K562 (cell line): ENCODE results near the gene DDIT3. TPM values are rescaled to one million over a fixed set of nuclear protein-coding genes. Genes with fewer than 3 reads are reported as not detected.

Source experiments
- CBFA2T3 ChIP-seq: fragments of 450-650 bp; IDR thresholded peaks from 2 replicates; pipeline ENCODE4 v1.6.1; 2017
- CXXC5 ChIP-seq: fragments of 250-450 bp; sonication (Bioruptor Pico); IDR thresholded peaks from 2 replicates; pipeline ENCODE4 v1.8.0; 2022; ENCODE audit warnings: inconsistent platforms, mild to moderate bottlenecking, moderate library complexity
- ESRRA ChIP-seq: fragments of 450-650 bp; IDR thresholded peaks from 2 replicates; pipeline ENCODE4 v1.6.1; 2014; ENCODE audit warnings: low read depth, mild to moderate bottlenecking, moderate library complexity, borderline replicate concordance
- EZH2 ChIP-seq: IDR thresholded peaks from 2 replicates; pipeline ENCODE4 v1.6.1; 2012; ENCODE audit warnings: low read depth, mild to moderate bottlenecking, inconsistent platforms, low read length, borderline replicate concordance
- FOSL1 ChIP-seq: fragments of 200-800 bp; sonication (Bioruptor generic); conservative IDR thresholded peaks from 2 replicates; pipeline ENCODE4 v1.6.1; 2016; ENCODE audit warnings: missing genetic modification characterization, missing compliant biosample characterization
- FOXJ2 ChIP-seq: fragments of 200-800 bp; sonication (Bioruptor generic); IDR thresholded peaks from 2 replicates; pipeline ENCODE4 v1.6.1; 2016; ENCODE audit warnings: missing genetic modification characterization, missing compliant biosample characterization
- GTF3C2 ChIP-seq: IDR thresholded peaks from 3 replicates; pipeline ENCODE4 v1.6.1; 2011; ENCODE audit warnings: borderline replicate concordance, mild to moderate bottlenecking, moderate library complexity; ENCODE audit not compliant: insufficient read length; ENCODE audit errors: extremely low read depth
- ILK ChIP-seq: fragments of 450-650 bp; IDR thresholded peaks from 2 replicates; pipeline ENCODE4 v1.6.1; 2016; ENCODE audit warnings: missing genetic modification characterization, low read depth, mild to moderate bottlenecking, missing compliant biosample characterization, moderate library complexity, borderline replicate concordance
- MAFK ChIP-seq: IDR thresholded peaks from 2 replicates; pipeline ENCODE4 v1.6.1; 2011; ENCODE audit warnings: low read length, improper control_type of control experiment
- NEUROD1 ChIP-seq: fragments of 150-350 bp; IDR thresholded peaks from 2 replicates; pipeline ENCODE4 v1.6.1; 2014; ENCODE audit warnings: borderline replicate concordance, low read length, low read depth; ENCODE audit not compliant: partially characterized antibody
- PHF8 ChIP-seq: fragments of 200-600 bp; sonication (generic); IDR thresholded peaks from 2 replicates; pipeline ENCODE4 v1.6.1; 2012; ENCODE audit warnings: mixed run types, mild to moderate bottlenecking, inconsistent platforms, low read length, moderate library complexity, borderline replicate concordance
- POLR2B ChIP-seq: fragments of 450-650 bp; IDR thresholded peaks from 2 replicates; pipeline ENCODE4 v1.6.1; 2018; ENCODE audit warnings: low read depth; ENCODE audit not compliant: partially characterized antibody
- POU5F1 ChIP-seq: fragments of 150-350 bp; IDR thresholded peaks from 2 replicates; pipeline ENCODE4 v1.6.1; 2014; ENCODE audit warnings: borderline replicate concordance, low read length, low read depth, mild to moderate bottlenecking; ENCODE audit not compliant: partially characterized antibody
- PRPF4 ChIP-seq: fragments of 200-400 bp; formaldehyde crosslinking; IDR thresholded peaks from one replicate; pipeline ENCODE4 v1.6.1; 2017; ENCODE audit warnings: low read length, low read depth, mild to moderate bottlenecking; ENCODE audit not compliant: insufficient read depth, poor library complexity, severe bottlenecking
- SMARCA5 ChIP-seq: fragments of 450-650 bp; IDR thresholded peaks from 2 replicates; pipeline ENCODE4 v1.6.1; 2016
- TFAM ChIP-seq: fragments of 250-450 bp; sonication (Bioruptor Pico); conservative IDR thresholded peaks from 2 replicates; pipeline ENCODE4 v1.5.0; 2021; ENCODE audit warnings: mild to moderate bottlenecking, moderate library complexity
- TOE1 ChIP-seq, 2 experiments: fragments of 450-650 bp in 1 of 2; sonication (generic) in 1 of 2; formaldehyde crosslinking in 1 of 2; IDR thresholded peaks; 2 replicates each; pipeline versions ENCODE4 v1.7.1 to v1.8.0; 2016 to 2022; ENCODE audit warnings: borderline replicate concordance in 2 of 2, mild to moderate bottlenecking in 2 of 2, antibody characterized with exemption in 1 of 2, inconsistent platforms in 1 of 2, low read depth in 1 of 2, missing genetic modification reagents in 1 of 2, moderate library complexity in 1 of 2
- ZNF224 ChIP-seq: sonication (generic); formaldehyde crosslinking; IDR thresholded peaks from 2 replicates; pipeline ENCODE4 v1.8.0; 2022; ENCODE audit warnings: mild to moderate bottlenecking, missing genetic modification reagents
- ZNF24 ChIP-seq: fragments of 450-650 bp; IDR thresholded peaks from 2 replicates; pipeline ENCODE4 v1.6.1; 2016
- ZNF77 ChIP-seq: fragments of 250-450 bp; sonication (Bioruptor Pico); IDR thresholded peaks from 2 replicates; pipeline ENCODE4 v1.5.0; 2020
- polyA plus RNA-seq, 8 experiments: library from polyadenylated mRNA; depleted of rRNA in 4 of 8; stranded (reverse) in 5 of 8; unstranded in 3 of 8; fragments of >200 nt; fragmentation: Nextera tagmentation in 2 of 8; fragmentation: Illumina TruSeq in 1 of 8; extraction: Ambion mirVana in 2 of 8; extraction: Trizol in 1 of 8; gene quantifications; 2 replicates each; pipeline versions ENCODE4 v1.2.1 to v1.2.3, GENCODE V29; 2011 to 2014; ENCODE audit warnings: inconsistent platforms in 1 of 8, missing spikeins in 1 of 8
- total RNA-seq, 7 experiments: library from RNA; depleted of rRNA in 6 of 7; stranded (reverse); fragments of >200 nt in 6 of 7; fragmentation: Illumina TruSeq in 2 of 7; extraction: Trizol in 2 of 7; gene quantifications; 2 replicates each; pipeline versions ENCODE4 v1.2.1 to v1.2.3, GENCODE V29; 2011 to 2021; ENCODE audit warnings: low replicate concordance in 1 of 7
- TF ChIP-seq, protein P1 (sequence below): fragments of 450-650 bp; formaldehyde crosslinking; IDR thresholded peaks from 2 replicates; pipeline ENCODE4 v1.4.0; 2020; ENCODE audit warnings: mild to moderate bottlenecking, moderate library complexity
- TF ChIP-seq, protein P2 (sequence below): fragments of 450-650 bp; formaldehyde crosslinking; IDR thresholded peaks from 2 replicates; pipeline ENCODE4 v1.4.0; 2020; ENCODE audit warnings: mild to moderate bottlenecking, moderate library complexity

DDIT3 gene
- total and polyA plus RNA-seq, 9 of the 15 experiments (the other 6 are each of a cell fraction or from before 2014, with no cell fraction given): 59.1 to 272 (median 89.9) TPM

DNA sequence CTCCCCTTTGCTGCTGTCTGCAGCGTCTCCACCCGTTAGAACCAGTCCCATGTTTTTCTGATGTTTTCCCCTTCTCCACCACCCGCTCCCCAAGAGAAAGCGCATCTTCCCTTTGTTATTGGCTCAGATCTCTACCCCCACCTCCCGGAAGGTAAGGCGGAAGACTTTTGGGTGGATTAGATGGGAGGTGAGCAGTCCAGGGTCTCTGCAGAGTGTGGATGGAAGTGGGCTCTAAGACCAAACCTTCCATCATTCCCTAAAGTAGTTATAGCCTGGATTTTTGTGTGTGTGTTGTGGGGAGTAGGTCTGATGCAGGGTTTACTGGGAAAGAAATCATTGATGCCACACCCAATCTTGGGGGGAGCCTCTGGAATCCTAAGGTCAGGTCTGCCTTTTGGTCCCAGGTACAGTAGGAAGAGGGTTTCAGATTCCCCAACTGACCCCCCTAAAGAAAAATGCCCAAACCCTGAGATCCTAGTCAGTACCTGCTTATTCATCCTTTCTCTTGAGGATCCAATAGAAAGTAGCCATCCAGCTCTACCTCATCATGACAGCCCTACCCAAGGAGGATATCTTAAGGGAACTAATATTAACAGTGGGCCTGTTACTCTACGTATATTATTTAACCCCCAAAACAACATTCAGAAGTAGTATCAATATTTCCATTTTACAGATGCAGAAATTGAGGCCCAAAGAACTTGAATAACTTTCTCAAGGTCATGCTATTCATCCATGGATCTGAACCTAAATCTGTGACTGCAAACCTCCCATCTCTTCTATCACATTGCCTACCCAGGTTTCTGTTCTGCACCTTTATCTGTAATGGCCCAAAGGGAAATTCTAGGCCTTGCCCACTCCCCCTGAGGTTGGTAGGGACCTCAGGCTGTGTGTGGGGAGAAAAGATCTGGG lies 30.6 kb upstream of the DDIT3 start (continued):
- no peak for TF ChIP-seq PRPF4
- TF ChIP-seq ESRRA: peak; percentile 96
- no peak for TF ChIP-seq FOXJ2 (tag)
- no peak for TF ChIP-seq PHF8
- TF ChIP-seq POLR2B: no peak
- TF ChIP-seq FOSL1 (tag): no peak
- peak; percentile 22; the same call in 1 of the 2 replicates for TF ChIP-seq CBFA2T3
- TF ChIP-seq ZNF24: 0 out of 2 replicates have a peak, but pooled peaks have one; percentile 11
- TF ChIP-seq EZH2: no peak
- no peak for TF ChIP-seq ZNF77 (CRISPR knock-in tag)
- TF ChIP-seq, protein P1, sequence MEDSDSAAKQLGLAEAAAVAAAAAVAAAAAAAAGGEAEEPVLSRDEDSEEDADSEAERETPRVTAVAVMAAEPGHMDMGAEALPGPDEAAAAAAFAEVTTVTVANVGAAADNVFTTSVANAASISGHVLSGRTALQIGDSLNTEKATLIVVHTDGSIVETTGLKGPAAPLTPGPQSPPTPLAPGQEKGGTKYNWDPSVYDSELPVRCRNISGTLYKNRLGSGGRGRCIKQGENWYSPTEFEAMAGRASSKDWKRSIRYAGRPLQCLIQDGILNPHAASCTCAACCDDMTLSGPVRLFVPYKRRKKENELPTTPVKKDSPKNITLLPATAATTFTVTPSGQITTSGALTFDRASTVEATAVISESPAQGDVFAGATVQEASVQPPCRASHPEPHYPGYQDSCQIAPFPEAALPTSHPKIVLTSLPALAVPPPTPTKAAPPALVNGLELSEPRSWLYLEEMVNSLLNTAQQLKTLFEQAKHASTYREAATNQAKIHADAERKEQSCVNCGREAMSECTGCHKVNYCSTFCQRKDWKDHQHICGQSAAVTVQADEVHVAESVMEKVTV (CRISPR knock-in tag): no peak
- TF ChIP-seq CXXC5 (CRISPR knock-in tag): no peak
- no peak for TF ChIP-seq NEUROD1
- TF ChIP-seq GTF3C2: no peak
- TF ChIP-seq, protein P2, sequence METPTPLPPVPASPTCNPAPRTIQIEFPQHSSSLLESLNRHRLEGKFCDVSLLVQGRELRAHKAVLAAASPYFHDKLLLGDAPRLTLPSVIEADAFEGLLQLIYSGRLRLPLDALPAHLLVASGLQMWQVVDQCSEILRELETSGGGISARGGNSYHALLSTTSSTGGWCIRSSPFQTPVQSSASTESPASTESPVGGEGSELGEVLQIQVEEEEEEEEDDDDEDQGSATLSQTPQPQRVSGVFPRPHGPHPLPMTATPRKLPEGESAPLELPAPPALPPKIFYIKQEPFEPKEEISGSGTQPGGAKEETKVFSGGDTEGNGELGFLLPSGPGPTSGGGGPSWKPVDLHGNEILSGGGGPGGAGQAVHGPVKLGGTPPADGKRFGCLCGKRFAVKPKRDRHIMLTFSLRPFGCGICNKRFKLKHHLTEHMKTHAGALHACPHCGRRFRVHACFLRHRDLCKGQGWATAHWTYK (CRISPR knock-in tag): no peak
- TF ChIP-seq TFAM (CRISPR knock-in tag): no peak
- no peak for TF ChIP-seq POU5F1
- TF ChIP-seq SMARCA5: 0 out of 2 replicates have a peak, but pooled peaks have one; percentile 21
- TF ChIP-seq MAFK: no peak
- no peak for TF ChIP-seq ZNF224 (CRISPR knock-in tag)
- no peak for TF ChIP-seq TOE1 (IDR thresholded peaks at IDR 0.05; ENCODE audit: borderline replicate concordance)
- no peak for TF ChIP-seq TOE1 (CRISPR knock-in tag; IDR thresholded peaks at IDR 0.05; ENCODE audit: borderline replicate concordance, low read depth)
- no peak for TF ChIP-seq ILK (tag)
